Gastrocnemius medialis (tissue), 4 donors: ENCODE data around the gene SPG7.

Experiments used
- CTCF ChIP-seq, 5 experiments: fragments of 450-650 bp in 3 of 5; fragments of 200-600 bp in 2 of 5; sonication (generic) in 2 of 5; IDR thresholded peaks in 4 of 5; conservative IDR thresholded peaks in 1 of 5; 1 replicate in 4 of 5; 2 replicates in 1 of 5; pipeline ENCODE4 v1.5.1; 2016 to 2019; ENCODE audit warnings: antibody characterized with exemption in 5 of 5, mild to moderate bottlenecking in 3 of 5, moderate library complexity in 3 of 5
- POLR2A ChIP-seq, 2 donors: fragments of 450-650 bp; IDR thresholded peaks; one replicate each; pipeline ENCODE4 v1.6.1; 2017; ENCODE audit warnings: antibody characterized with exemption in 2 of 2, mild to moderate bottlenecking in 2 of 2, moderate library complexity in 2 of 2

GRCh38 chr16:89517128-89517527 is 8.9 kb downstream of the SPG7 start:
- no peak for TF ChIP-seq CTCF (IDR thresholded peaks at IDR 0.05 in 4 of 5, conservative IDR thresholded peaks at IDR 0.05 in 1 of 5)
- TF ChIP-seq POLR2A (IDR thresholded peaks at IDR 0.05), result no peak
